Measurements from ENCODE around the gene LRRC4.

- TF ChIP-seq POLR2A (IDR thresholded peaks at IDR 0.05), result no peak
- TF ChIP-seq, protein P1, sequence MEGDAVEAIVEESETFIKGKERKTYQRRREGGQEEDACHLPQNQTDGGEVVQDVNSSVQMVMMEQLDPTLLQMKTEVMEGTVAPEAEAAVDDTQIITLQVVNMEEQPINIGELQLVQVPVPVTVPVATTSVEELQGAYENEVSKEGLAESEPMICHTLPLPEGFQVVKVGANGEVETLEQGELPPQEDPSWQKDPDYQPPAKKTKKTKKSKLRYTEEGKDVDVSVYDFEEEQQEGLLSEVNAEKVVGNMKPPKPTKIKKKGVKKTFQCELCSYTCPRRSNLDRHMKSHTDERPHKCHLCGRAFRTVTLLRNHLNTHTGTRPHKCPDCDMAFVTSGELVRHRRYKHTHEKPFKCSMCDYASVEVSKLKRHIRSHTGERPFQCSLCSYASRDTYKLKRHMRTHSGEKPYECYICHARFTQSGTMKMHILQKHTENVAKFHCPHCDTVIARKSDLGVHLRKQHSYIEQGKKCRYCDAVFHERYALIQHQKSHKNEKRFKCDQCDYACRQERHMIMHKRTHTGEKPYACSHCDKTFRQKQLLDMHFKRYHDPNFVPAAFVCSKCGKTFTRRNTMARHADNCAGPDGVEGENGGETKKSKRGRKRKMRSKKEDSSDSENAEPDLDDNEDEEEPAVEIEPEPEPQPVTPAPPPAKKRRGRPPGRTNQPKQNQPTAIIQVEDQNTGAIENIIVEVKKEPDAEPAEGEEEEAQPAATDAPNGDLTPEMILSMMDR (IDR thresholded peaks at IDR 0.05), result no peak
These were observed 5.9 kb downstream of the LRRC4 start for GRCh38 chr7:128025380-128025779.
